WTC11 (cell line): ENCODE measurements around the gene FOXN3. TPM values are rescaled to one million over a fixed set of nuclear protein-coding genes. Genes with fewer than 3 reads are reported as not detected.

Experiments used
- ATAC-seq: fragments of 200-7000 bp; cut with Tn5 transposase; 2 replicates; pipeline ENCODE4 v1.10.0; 2021; ENCODE audit warnings: mild to moderate bottlenecking, moderate library complexity
- CTCF ChIA-PET: fragments of 300-600 bp; sonication (Branson Sonifier 250); formaldehyde crosslinking; loops from one replicate; lab custom pipeline; 2021; ENCODE audit warnings: antibody characterized with exemption; lab: Charles Lee
- POLR2A ChIA-PET: fragments of 350-600 bp; sonication (Branson Sonifier 250); formaldehyde crosslinking; loops from one replicate; lab custom pipeline; 2021; ENCODE audit warnings: antibody characterized with exemption; lab: Charles Lee
- DNase-seq: peaks from one replicate; pipeline ENCODE4 v3.0.0; 2021; ENCODE audit warnings: low spot score
- H3K27ac Mint-ChIP-seq: 2 replicates; pipeline ENCODE4 v1.8.0; 2021; ENCODE audit warnings: mixed read lengths
- H3K27me3 Mint-ChIP-seq: 2 replicates; pipeline ENCODE4 v1.8.0; 2021; ENCODE audit warnings: low read depth, mild to moderate bottlenecking, moderate library complexity, mixed read lengths
- H3K36me3 Mint-ChIP-seq: 2 replicates; pipeline ENCODE4 v1.8.0; 2021; ENCODE audit warnings: mixed read lengths
- H3K4me1 Mint-ChIP-seq: 2 replicates; pipeline ENCODE4 v1.8.0; 2022; ENCODE audit warnings: mixed read lengths
- H3K4me3 Mint-ChIP-seq: 2 replicates; pipeline ENCODE4 v1.8.0; 2021; ENCODE audit warnings: mild to moderate bottlenecking, moderate library complexity, mixed read lengths
- H3K9me3 Mint-ChIP-seq: 2 replicates; pipeline ENCODE4 v1.8.0; 2021; ENCODE audit warnings: mixed read lengths
- ATF1 ChIP-seq: sonication (generic); formaldehyde crosslinking; IDR thresholded peaks from 2 replicates; pipeline ENCODE4 v1.8.1; 2023; ENCODE audit warnings: mild to moderate bottlenecking, moderate library complexity, missing genetic modification reagents
- CREB1 ChIP-seq: sonication (generic); formaldehyde crosslinking; IDR thresholded peaks from 2 replicates; pipeline ENCODE4 v1.8.0; 2023; ENCODE audit warnings: mild to moderate bottlenecking, missing genetic modification reagents
- GRHL2 ChIP-seq: fragments of 250-450 bp; sonication (Bioruptor Pico); IDR thresholded peaks from 2 replicates; pipeline ENCODE4 v1.8.0; 2022; ENCODE audit warnings: mild to moderate bottlenecking, moderate library complexity; ENCODE audit not compliant: insufficient replicate concordance, severe bottlenecking
- JAZF1 ChIP-seq: fragments of 250-450 bp; sonication (Bioruptor Pico); IDR thresholded peaks from 2 replicates; pipeline ENCODE4 v1.9.0; 2021; ENCODE audit warnings: moderate library complexity, mild to moderate bottlenecking, inconsistent platforms
- NR3C1 ChIP-seq: sonication (generic); formaldehyde crosslinking; conservative IDR thresholded peaks from 2 replicates; pipeline ENCODE4 v1.8.1; 2023; ENCODE audit warnings: low read depth, mild to moderate bottlenecking, missing genetic modification reagents
- OVOL2 ChIP-seq: fragments of 250-450 bp; sonication (Bioruptor Pico); IDR thresholded peaks from 2 replicates; pipeline ENCODE4 v1.9.0; 2021; ENCODE audit warnings: mild to moderate bottlenecking, borderline replicate concordance
- RELA ChIP-seq: sonication (generic); formaldehyde crosslinking; IDR thresholded peaks from 2 replicates; pipeline ENCODE4 v1.8.1; 2022; ENCODE audit warnings: missing genetic modification reagents, mild to moderate bottlenecking, borderline replicate concordance
- TCF7 ChIP-seq: sonication (generic); formaldehyde crosslinking; IDR thresholded peaks from 2 replicates; pipeline ENCODE4 v1.8.0; 2022; ENCODE audit warnings: mild to moderate bottlenecking, low read depth, missing genetic modification reagents, moderate library complexity
- ZNF138 ChIP-seq: sonication (generic); formaldehyde crosslinking; conservative IDR thresholded peaks from 2 replicates; pipeline ENCODE4 v1.8.1; 2022; ENCODE audit warnings: mild to moderate bottlenecking, moderate library complexity, missing genetic modification reagents
- ZNF219 ChIP-seq: sonication (generic); formaldehyde crosslinking; IDR thresholded peaks from 2 replicates; pipeline ENCODE4 v1.8.0; 2023; ENCODE audit warnings: missing genetic modification reagents, mild to moderate bottlenecking, borderline replicate concordance
- ZNF263 ChIP-seq: sonication (generic); formaldehyde crosslinking; IDR thresholded peaks from 2 replicates; pipeline ENCODE4 v1.8.1; 2022; ENCODE audit warnings: low read depth, mild to moderate bottlenecking, moderate library complexity, missing genetic modification reagents
- ZNF317 ChIP-seq: sonication (generic); formaldehyde crosslinking; IDR thresholded peaks from 2 replicates; pipeline ENCODE4 v1.8.1; 2023; ENCODE audit warnings: low read depth, mild to moderate bottlenecking, moderate library complexity, missing genetic modification reagents, borderline replicate concordance
- ZNF396 ChIP-seq: fragments of 250-450 bp; sonication (Bioruptor Pico); IDR thresholded peaks from 2 replicates; pipeline ENCODE4 v1.8.0; 2021; ENCODE audit warnings: mild to moderate bottlenecking, moderate library complexity, borderline replicate concordance
- total RNA-seq: library from RNA; stranded (reverse); gene quantifications from 3 replicates; pipeline ENCODE4 v1.2.3, GENCODE V29; 2021
- TF ChIP-seq, protein P1 (sequence below): sonication (generic); formaldehyde crosslinking; IDR thresholded peaks from 2 replicates; pipeline ENCODE4 v1.8.0; 2022; ENCODE audit warnings: mild to moderate bottlenecking, missing genetic modification reagents
- TF ChIP-seq, protein P2 (sequence below): sonication (generic); formaldehyde crosslinking; IDR thresholded peaks from 2 replicates; pipeline ENCODE4 v1.8.1; 2022; ENCODE audit warnings: low read depth, missing genetic modification reagents, borderline replicate concordance
- TF ChIP-seq, protein P3 (sequence below): sonication (generic); formaldehyde crosslinking; IDR thresholded peaks from 2 replicates; pipeline ENCODE4 v1.8.0; 2023; ENCODE audit warnings: mild to moderate bottlenecking, missing genetic modification reagents
- TF ChIP-seq, protein P4 (sequence below): fragments of 250-450 bp; sonication (Bioruptor Pico); IDR thresholded peaks from 2 replicates; pipeline ENCODE4 v1.8.0; 2021; ENCODE audit warnings: mild to moderate bottlenecking
- TF ChIP-seq, protein P5 (sequence below): sonication (generic); formaldehyde crosslinking; IDR thresholded peaks from 2 replicates; pipeline ENCODE4 v1.8.0; 2022; ENCODE audit warnings: mild to moderate bottlenecking, missing genetic modification reagents
- TF ChIP-seq, protein P6 (sequence below): sonication (generic); formaldehyde crosslinking; IDR thresholded peaks from 2 replicates; pipeline ENCODE4 v1.8.1; 2022; ENCODE audit warnings: mild to moderate bottlenecking, moderate library complexity, missing genetic modification reagents
- TF ChIP-seq, protein P7 (sequence below): fragments of 250-450 bp; sonication (Bioruptor Pico); IDR thresholded peaks from 2 replicates; pipeline ENCODE4 v1.9.0; 2021; ENCODE audit warnings: mild to moderate bottlenecking
- TF ChIP-seq, protein P8 (sequence below): fragments of 250-450 bp; sonication (Bioruptor Pico); IDR thresholded peaks from 2 replicates; pipeline ENCODE4 v2.1.2; 2022; ENCODE audit warnings: mild to moderate bottlenecking, moderate library complexity

The FOXN3 gene
- total RNA-seq, 1 experiment from 2014 or later = 170 TPM

DNA sequence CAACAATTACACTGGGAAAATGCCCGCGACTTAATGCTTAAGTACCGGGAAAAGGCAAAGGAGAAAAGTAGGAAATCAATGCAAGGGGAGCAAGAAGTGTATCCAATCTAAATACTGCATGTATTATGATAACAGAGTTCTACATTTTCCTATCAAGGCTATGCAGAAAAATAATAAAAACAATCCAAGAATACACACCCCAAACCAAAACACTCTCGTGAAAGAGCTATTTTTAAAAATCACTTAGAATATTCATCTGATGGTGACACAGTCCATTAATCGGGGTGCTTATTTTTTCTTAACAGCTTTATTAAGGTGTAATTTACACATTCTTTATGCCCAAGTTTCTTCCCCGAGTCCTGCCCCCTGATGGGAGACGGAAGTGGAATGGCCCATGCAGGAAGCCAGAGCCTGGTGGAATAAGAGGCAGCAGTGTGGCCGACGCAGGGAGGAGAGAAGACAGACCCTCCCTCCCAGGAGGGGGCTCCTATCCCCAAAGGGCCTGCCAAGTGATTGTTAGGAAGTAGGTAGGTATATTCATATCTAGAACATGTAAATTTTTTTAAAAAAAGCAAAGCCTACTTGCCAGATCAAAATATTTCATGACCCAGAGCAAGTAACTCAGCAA lies 174.3 kb downstream of the FOXN3 start (continued):
- TF ChIP-seq, protein P1, sequence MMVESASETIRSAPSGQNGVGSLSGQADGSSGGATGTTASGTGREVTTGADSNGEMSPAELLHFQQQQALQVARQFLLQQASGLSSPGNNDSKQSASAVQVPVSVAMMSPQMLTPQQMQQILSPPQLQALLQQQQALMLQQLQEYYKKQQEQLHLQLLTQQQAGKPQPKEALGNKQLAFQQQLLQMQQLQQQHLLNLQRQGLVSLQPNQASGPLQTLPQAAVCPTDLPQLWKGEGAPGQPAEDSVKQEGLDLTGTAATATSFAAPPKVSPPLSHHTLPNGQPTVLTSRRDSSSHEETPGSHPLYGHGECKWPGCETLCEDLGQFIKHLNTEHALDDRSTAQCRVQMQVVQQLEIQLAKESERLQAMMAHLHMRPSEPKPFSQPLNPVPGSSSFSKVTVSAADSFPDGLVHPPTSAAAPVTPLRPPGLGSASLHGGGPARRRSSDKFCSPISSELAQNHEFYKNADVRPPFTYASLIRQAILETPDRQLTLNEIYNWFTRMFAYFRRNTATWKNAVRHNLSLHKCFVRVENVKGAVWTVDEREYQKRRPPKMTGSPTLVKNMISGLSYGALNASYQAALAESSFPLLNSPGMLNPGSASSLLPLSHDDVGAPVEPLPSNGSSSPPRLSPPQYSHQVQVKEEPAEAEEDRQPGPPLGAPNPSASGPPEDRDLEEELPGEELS (CRISPR knock-in tag) = no peak
- no peak for TF ChIP-seq TCF7 (CRISPR knock-in tag)
- no peak for TF ChIP-seq NR3C1 (CRISPR knock-in tag)
- no peak for TF ChIP-seq CREB1 (CRISPR knock-in tag)
- TF ChIP-seq, protein P2, sequence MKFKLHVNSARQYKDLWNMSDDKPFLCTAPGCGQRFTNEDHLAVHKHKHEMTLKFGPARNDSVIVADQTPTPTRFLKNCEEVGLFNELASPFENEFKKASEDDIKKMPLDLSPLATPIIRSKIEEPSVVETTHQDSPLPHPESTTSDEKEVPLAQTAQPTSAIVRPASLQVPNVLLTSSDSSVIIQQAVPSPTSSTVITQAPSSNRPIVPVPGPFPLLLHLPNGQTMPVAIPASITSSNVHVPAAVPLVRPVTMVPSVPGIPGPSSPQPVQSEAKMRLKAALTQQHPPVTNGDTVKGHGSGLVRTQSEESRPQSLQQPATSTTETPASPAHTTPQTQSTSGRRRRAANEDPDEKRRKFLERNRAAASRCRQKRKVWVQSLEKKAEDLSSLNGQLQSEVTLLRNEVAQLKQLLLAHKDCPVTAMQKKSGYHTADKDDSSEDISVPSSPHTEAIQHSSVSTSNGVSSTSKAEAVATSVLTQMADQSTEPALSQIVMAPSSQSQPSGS (CRISPR knock-in tag) = no peak
- TF ChIP-seq, protein P3, sequence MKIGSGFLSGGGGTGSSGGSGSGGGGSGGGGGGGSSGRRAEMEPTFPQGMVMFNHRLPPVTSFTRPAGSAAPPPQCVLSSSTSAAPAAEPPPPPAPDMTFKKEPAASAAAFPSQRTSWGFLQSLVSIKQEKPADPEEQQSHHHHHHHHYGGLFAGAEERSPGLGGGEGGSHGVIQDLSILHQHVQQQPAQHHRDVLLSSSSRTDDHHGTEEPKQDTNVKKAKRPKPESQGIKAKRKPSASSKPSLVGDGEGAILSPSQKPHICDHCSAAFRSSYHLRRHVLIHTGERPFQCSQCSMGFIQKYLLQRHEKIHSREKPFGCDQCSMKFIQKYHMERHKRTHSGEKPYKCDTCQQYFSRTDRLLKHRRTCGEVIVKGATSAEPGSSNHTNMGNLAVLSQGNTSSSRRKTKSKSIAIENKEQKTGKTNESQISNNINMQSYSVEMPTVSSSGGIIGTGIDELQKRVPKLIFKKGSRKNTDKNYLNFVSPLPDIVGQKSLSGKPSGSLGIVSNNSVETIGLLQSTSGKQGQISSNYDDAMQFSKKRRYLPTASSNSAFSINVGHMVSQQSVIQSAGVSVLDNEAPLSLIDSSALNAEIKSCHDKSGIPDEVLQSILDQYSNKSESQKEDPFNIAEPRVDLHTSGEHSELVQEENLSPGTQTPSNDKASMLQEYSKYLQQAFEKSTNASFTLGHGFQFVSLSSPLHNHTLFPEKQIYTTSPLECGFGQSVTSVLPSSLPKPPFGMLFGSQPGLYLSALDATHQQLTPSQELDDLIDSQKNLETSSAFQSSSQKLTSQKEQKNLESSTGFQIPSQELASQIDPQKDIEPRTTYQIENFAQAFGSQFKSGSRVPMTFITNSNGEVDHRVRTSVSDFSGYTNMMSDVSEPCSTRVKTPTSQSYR (CRISPR knock-in tag) = no peak
- TF ChIP-seq ZNF396 (CRISPR knock-in tag) = no peak
- TF ChIP-seq ZNF219 (CRISPR knock-in tag) = no peak
- TF ChIP-seq JAZF1 (CRISPR knock-in tag) = no peak

DNA sequence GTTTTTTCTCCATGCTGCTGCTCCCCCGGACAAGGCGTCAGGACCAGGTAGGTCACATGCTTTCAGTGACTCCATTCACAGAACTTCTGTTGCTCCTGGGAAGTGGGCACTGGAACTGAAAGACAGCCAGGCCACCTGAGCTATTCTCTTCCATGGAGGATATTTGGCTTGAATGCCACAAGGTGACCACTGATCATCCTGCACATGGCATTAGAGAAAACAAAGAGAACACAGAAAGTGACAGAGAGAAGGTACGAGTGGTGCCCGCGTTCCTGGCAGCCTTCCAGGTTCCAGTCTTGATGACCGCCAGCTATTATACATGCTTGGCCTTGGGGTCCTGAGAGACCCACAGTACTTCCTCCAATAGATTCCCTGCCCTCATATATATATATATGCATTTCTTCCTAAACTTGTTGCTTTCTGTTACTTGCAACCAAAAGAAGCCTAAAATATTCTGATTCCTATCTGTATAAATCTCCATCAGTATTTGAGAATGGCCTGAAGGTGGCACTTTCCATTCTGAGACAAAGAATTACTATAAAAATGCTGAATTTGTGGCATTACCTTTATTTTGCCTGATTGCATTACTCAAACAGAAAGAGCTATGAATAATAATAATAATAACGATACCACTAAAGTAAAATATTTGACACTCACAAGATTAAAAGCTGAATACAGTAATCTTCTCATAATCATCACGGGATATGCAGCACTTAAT lies 174.9 kb downstream of the FOXN3 start:
- no peak for DNase-seq
- peaks cover 87% of the 10 kb centered on the region for H3K4me1 Mint-ChIP-seq
- H3K27ac Mint-ChIP-seq = peak overlapping the region; percentile 35
- CTCF ChIA-PET = interaction anchor here (0.6 kb wide), 1 partner anchor 714 kb away, joined by 3 read pairs; the partner anchor contains the start of gene TDP1
- peaks cover 16% of the 10 kb centered on the region for H3K36me3 Mint-ChIP-seq
- POLR2A ChIA-PET = interaction anchor here (0.7 kb wide), 1 partner anchor 472 kb away, joined by 3 read pairs; no protein-coding TSS in a partner anchor
- no peak overlapping the region for H3K4me3 Mint-ChIP-seq
- no peak for ATAC-seq
- TF ChIP-seq, protein P4, sequence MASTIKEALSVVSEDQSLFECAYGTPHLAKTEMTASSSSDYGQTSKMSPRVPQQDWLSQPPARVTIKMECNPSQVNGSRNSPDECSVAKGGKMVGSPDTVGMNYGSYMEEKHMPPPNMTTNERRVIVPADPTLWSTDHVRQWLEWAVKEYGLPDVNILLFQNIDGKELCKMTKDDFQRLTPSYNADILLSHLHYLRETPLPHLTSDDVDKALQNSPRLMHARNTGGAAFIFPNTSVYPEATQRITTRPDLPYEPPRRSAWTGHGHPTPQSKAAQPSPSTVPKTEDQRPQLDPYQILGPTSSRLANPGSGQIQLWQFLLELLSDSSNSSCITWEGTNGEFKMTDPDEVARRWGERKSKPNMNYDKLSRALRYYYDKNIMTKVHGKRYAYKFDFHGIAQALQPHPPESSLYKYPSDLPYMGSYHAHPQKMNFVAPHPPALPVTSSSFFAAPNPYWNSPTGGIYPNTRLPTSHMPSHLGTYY (CRISPR knock-in tag) = no peak
- TF ChIP-seq ZNF317 (CRISPR knock-in tag) (no peak), OVOL2 (CRISPR knock-in tag) (no peak)
- TF ChIP-seq, protein P5, sequence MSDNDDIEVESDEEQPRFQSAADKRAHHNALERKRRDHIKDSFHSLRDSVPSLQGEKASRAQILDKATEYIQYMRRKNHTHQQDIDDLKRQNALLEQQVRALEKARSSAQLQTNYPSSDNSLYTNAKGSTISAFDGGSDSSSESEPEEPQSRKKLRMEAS (CRISPR knock-in tag) = no peak
- H3K27me3 Mint-ChIP-seq = no peaks in the 10 kb centered on the region
- H3K9me3 Mint-ChIP-seq = peaks cover 4% of the 10 kb centered on the region

DNA sequence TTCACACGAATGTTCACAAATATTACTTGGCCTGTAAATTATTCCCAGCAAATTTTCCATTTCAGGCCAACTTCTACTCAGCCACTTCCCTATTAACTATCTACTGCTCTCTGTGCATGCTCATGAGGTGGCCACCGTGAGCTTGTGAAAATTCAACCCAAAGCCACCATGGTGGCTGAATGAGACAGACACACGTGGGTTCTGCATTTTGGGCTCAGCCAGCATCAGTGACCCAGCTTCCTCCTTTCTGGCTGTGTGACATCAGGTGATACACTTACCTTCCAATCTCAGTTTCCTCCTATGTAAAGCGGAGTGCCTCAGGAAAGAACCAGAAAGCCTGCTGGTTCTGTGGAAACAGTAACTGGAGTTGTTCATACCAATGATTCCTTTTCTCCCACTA lies 175.8 kb downstream of the FOXN3 start:
- peaks cover 9% of the 10 kb centered on the region for H3K9me3 Mint-ChIP-seq
- no peak for ATAC-seq
- no peaks in the 10 kb centered on the region for H3K27me3 Mint-ChIP-seq
- POLR2A ChIA-PET = no interaction called here
- H3K27ac Mint-ChIP-seq = peak overlapping the region; percentile 36
- no peak overlapping the region for H3K4me3 Mint-ChIP-seq
- H3K4me1 Mint-ChIP-seq = peaks cover 89% of the 10 kb centered on the region
- CTCF ChIA-PET = no interaction called here
- peaks cover 19% of the 10 kb centered on the region for H3K36me3 Mint-ChIP-seq
- no peak for DNase-seq
- TF ChIP-seq ZNF263 (CRISPR knock-in tag) = no peak
- TF ChIP-seq, protein P6, sequence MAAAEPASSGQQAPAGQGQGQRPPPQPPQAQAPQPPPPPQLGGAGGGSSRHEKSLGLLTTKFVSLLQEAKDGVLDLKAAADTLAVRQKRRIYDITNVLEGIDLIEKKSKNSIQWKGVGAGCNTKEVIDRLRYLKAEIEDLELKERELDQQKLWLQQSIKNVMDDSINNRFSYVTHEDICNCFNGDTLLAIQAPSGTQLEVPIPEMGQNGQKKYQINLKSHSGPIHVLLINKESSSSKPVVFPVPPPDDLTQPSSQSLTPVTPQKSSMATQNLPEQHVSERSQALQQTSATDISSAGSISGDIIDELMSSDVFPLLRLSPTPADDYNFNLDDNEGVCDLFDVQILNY (CRISPR knock-in tag) = no peak
- TF ChIP-seq, protein P7, sequence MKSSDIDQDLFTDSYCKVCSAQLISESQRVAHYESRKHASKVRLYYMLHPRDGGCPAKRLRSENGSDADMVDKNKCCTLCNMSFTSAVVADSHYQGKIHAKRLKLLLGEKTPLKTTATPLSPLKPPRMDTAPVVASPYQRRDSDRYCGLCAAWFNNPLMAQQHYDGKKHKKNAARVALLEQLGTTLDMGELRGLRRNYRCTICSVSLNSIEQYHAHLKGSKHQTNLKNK (CRISPR knock-in tag) = no peak
- no peak for TF ChIP-seq GRHL2
- TF ChIP-seq ZNF138 (CRISPR knock-in tag) = no peak
- TF ChIP-seq RELA = no peak
- TF ChIP-seq, protein P8, sequence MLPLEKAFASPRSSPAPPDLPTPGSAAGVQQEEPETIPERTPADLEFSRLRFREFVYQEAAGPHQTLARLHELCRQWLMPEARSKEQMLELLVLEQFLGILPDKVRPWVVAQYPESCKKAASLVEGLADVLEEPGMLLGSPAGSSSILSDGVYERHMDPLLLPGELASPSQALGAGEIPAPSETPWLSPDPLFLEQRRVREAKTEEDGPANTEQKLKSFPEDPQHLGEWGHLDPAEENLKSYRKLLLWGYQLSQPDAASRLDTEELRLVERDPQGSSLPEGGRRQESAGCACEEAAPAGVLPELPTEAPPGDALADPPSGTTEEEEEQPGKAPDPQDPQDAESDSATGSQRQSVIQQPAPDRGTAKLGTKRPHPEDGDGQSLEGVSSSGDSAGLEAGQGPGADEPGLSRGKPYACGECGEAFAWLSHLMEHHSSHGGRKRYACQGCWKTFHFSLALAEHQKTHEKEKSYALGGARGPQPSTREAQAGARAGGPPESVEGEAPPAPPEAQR (CRISPR knock-in tag) = no peak
- no peak for TF ChIP-seq ATF1 (CRISPR knock-in tag)
